Keratinocyte (primary cell): ENCODE results near the gene ADH7. TPM values are rescaled to one million over a fixed set of nuclear protein-coding genes. Genes with fewer than 3 reads are reported as not detected.

Source experiments
- DNase-seq: peaks from one replicate; pipeline ENCODE4 v3.0.0-alpha.2; 2011; ENCODE audit warnings: low read depth, missing footprints, low spot score
- FAIRE-seq: peaks from 2 replicates; lab custom pipeline; 2011; peaks lifted over from hg19 to GRCh38; lab: Jason Lieb, UNC
- H2AFZ ChIP-seq: 2 replicates; pipeline ENCODE4 v1.6.0; 2012; ENCODE audit warnings: low read length, control low read depth, inconsistent platforms; ENCODE audit not compliant: control insufficient read depth
- H3K27ac ChIP-seq: 2 replicates; pipeline ENCODE4 v1.5.1; 2011; ENCODE audit warnings: low read length; ENCODE audit not compliant: control insufficient read depth, insufficient read depth
- H3K27me3 ChIP-seq: 3 replicates; pipeline ENCODE4 v1.6.0; 2011; ENCODE audit warnings: low read length; ENCODE audit not compliant: control insufficient read depth, insufficient read depth; ENCODE audit errors: extremely low read depth
- H3K36me3 ChIP-seq, 2 experiments: 2 replicates in 1 of 2; 3 replicates in 1 of 2; pipeline ENCODE4 v1.5.1; 2011; ENCODE audit warnings: low read length in 2 of 2, mild to moderate bottlenecking in 1 of 2; ENCODE audit not compliant: control insufficient read depth in 2 of 2, insufficient read depth in 2 of 2; ENCODE audit errors: extremely low read depth in 1 of 2
- H3K4me1 ChIP-seq: 3 replicates; pipeline ENCODE4 v1.5.1; 2011; ENCODE audit warnings: low read length; ENCODE audit not compliant: control insufficient read depth, insufficient read depth; ENCODE audit errors: extremely low read depth
- H3K4me2 ChIP-seq: 3 replicates; pipeline ENCODE4 v1.6.0; 2011; ENCODE audit warnings: low read depth, low read length; ENCODE audit not compliant: control insufficient read depth, insufficient read depth; ENCODE audit errors: extremely low read depth
- H3K4me3 ChIP-seq, 3 experiments: fragments of 200-600 bp in 1 of 3; sonication (generic) in 1 of 3; 2 replicates in 2 of 3; 3 replicates in 1 of 3; pipeline ENCODE4 v1.5.1; 2011 to 2016; ENCODE audit warnings: low read length in 3 of 3, mild to moderate bottlenecking in 3 of 3, control low read depth in 2 of 3, inconsistent platforms in 1 of 3, low read depth in 1 of 3, mixed read lengths in 1 of 3, mixed run types in 1 of 3, moderate library complexity in 1 of 3; ENCODE audit not compliant: control insufficient read depth in 2 of 3, insufficient read depth in 2 of 3; ENCODE audit errors: extremely low read depth in 1 of 3
- H3K79me2 ChIP-seq: 2 replicates; pipeline ENCODE4 v1.6.0; 2012; ENCODE audit warnings: low read length; ENCODE audit not compliant: control insufficient read depth, insufficient read depth
- H3K9ac ChIP-seq: 3 replicates; pipeline ENCODE4 v1.6.0; 2011; ENCODE audit warnings: low read length; ENCODE audit not compliant: control insufficient read depth, insufficient read depth; ENCODE audit errors: extremely low read depth
- H3K9me1 ChIP-seq: 3 replicates; pipeline ENCODE4 v1.6.0; 2011; ENCODE audit warnings: low read length; ENCODE audit not compliant: control insufficient read depth, insufficient read depth; ENCODE audit errors: extremely low read depth
- H3K9me3 ChIP-seq: 2 replicates; pipeline ENCODE4 v1.5.1; 2012; ENCODE audit warnings: low read depth, low read length; ENCODE audit not compliant: control insufficient read depth
- H4K20me1 ChIP-seq: 3 replicates; pipeline ENCODE4 v1.6.0; 2011; ENCODE audit warnings: low read length; ENCODE audit not compliant: control insufficient read depth, insufficient read depth; ENCODE audit errors: extremely low read depth
- CTCF ChIP-seq, 3 experiments: IDR thresholded peaks in 1 of 3; conservative IDR thresholded peaks in 1 of 3; optimal IDR thresholded peaks in 1 of 3; 2 replicates in 2 of 3; 3 replicates in 1 of 3; pipeline versions ENCODE3 to v1.5.1; 2011; ENCODE audit warnings: low read length in 3 of 3, mild to moderate bottlenecking in 3 of 3, moderate library complexity in 2 of 3, control low read depth in 1 of 3, inconsistent platforms in 1 of 3; ENCODE audit not compliant: insufficient read depth in 2 of 3; ENCODE audit errors: extremely low read depth in 1 of 3
- EZH2 ChIP-seq: IDR thresholded peaks from one replicate; pipeline ENCODE4 v1.6.1; 2012; ENCODE audit warnings: inconsistent platforms, mild to moderate bottlenecking, low read length, moderate library complexity
- dilution Hi-C: fragments of 300-500 bp; cut with MboI; formaldehyde crosslinking; loops from one replicate; pipeline ENCODE4 v1.7.0; 2020; ENCODE audit warnings: low sequenced_read_pairs; ENCODE audit not compliant: extremely low pct_ligation_motif_present
- polyA plus RNA-seq, 5 experiments: library from polyadenylated mRNA; depleted of rRNA in 3 of 5; stranded (reverse) in 3 of 5; stranded (forward) in 1 of 5; unstranded in 1 of 5; fragments of >200 nt; gene quantifications; 1 replicate in 1 of 5; 2 replicates in 3 of 5; 3 replicates in 1 of 5; pipeline versions ENCODE4 v1.2.1 to v1.2.3, GENCODE V29; 2011 to 2012; ENCODE audit warnings: missing spikeins in 2 of 5, low read depth in 1 of 5, low replicate concordance in 1 of 5

Gene ADH7
- polyA plus RNA-seq, 1 donor (not counting 4 experiments of a cell fraction or from before 2014, with no cell fraction given): 0.56 TPM

GRCh38 chr4:99430106-99430505 is 5.0 kb downstream of the ADH7 start:
- TF ChIP-seq EZH2 (no peak), CTCF (optimal IDR thresholded peaks at IDR 0.05 in 1 of 3, IDR thresholded peaks at IDR 0.05 in 1 of 3, conservative IDR thresholded peaks at IDR 0.05 in 1 of 3; ENCODE audit: extremely low read depth in 1 of 3, insufficient read depth in 2 of 3, low read length in 3 of 3) (no peak)
- no peak for FAIRE-seq
- Histone ChIP-seq H3K9ac (no peak overlapping the region), H3K36me3 (no peaks in the 10 kb centered on the region), H3K4me2 (no peak overlapping the region), H3K4me3 (no peak overlapping the region), H2AFZ (no peak overlapping the region), H3K9me1 (no peaks in the 10 kb centered on the region), H3K4me1 (peaks cover under 1% of the 10 kb centered on the region), H3K27ac (no peak overlapping the region), H3K79me2 (no peaks in the 10 kb centered on the region), H3K9me3 (no peaks in the 10 kb centered on the region), H3K27me3 (no peaks in the 10 kb centered on the region), H4K20me1 (no peaks in the 10 kb centered on the region)
- dilution Hi-C loops: no loop called here
- DNase-seq: no peak

- Histone ChIP-seq H3K4me3 (no peak overlapping the region), H3K9me1 (no peaks in the 10 kb centered on the region), H3K4me1 (no peaks in the 10 kb centered on the region), H3K9me3 (no peaks in the 10 kb centered on the region), H3K27me3 (no peaks in the 10 kb centered on the region), H3K9ac (no peak overlapping the region), H3K4me2 (no peak overlapping the region), H2AFZ (no peak overlapping the region), H3K27ac (no peak overlapping the region), H4K20me1 (no peaks in the 10 kb centered on the region), H3K79me2 (no peaks in the 10 kb centered on the region), H3K36me3 (no peaks in the 10 kb centered on the region)
- dilution Hi-C loops: no loop called here
- DNase-seq: no peak
- TF ChIP-seq EZH2 (no peak), CTCF (optimal IDR thresholded peaks at IDR 0.05 in 1 of 3, IDR thresholded peaks at IDR 0.05 in 1 of 3, conservative IDR thresholded peaks at IDR 0.05 in 1 of 3; ENCODE audit: extremely low read depth in 1 of 3, insufficient read depth in 2 of 3, low read length in 3 of 3) (no peak)
- FAIRE-seq: no peak
These were observed 18.0 kb downstream of the ADH7 start for GRCh38 chr4:99417125-99417524.
